HepG2 (cell line): ENCODE results near the gene EBF4. TPM values are rescaled to one million over a fixed set of nuclear protein-coding genes. Genes with fewer than 3 reads are reported as not detected.
A peak's percentile ranks its signal among the peaks of the same experiment; 100 is the strongest.

ENCODE experiments used
- ARID2 ChIP-seq: sonication (generic); formaldehyde crosslinking; IDR thresholded peaks from 2 replicates; pipeline ENCODE4 v1.8.1; 2022; ENCODE audit warnings: mild to moderate bottlenecking, missing genetic modification reagents, borderline replicate concordance
- ATF7 ChIP-seq, 2 experiments: fragments of 450-650 bp in 1 of 2; sonication (generic) in 1 of 2; formaldehyde crosslinking in 1 of 2; IDR thresholded peaks; 2 replicates each; pipeline versions ENCODE4 v1.4.0 to v1.6.1; 2016 to 2020; ENCODE audit warnings: antibody characterized with exemption in 1 of 2, mild to moderate bottlenecking in 1 of 2, missing genetic modification reagents in 1 of 2
- BHLHE40 ChIP-seq: IDR thresholded peaks from 2 replicates; pipeline ENCODE4 v1.6.1; 2011; ENCODE audit warnings: low read length, improper control_type of control experiment
- ETV5 ChIP-seq: IDR thresholded peaks from 2 replicates; pipeline ENCODE4 v1.6.1; 2018; ENCODE audit warnings: missing biosample characterization, missing genetic modification reagents, inconsistent platforms, borderline replicate concordance
- EZH2 ChIP-seq: conservative IDR thresholded peaks from 2 replicates; pipeline ENCODE4 v1.6.1; 2012; ENCODE audit warnings: mild to moderate bottlenecking, low read depth, low read length, moderate library complexity
- FOXJ3 ChIP-seq: sonication (generic); formaldehyde crosslinking; IDR thresholded peaks from 2 replicates; pipeline ENCODE4 v1.4.0; 2020; ENCODE audit warnings: missing genetic modification reagents, mild to moderate bottlenecking, borderline replicate concordance
- GTF3A ChIP-seq: sonication (generic); formaldehyde crosslinking; conservative IDR thresholded peaks from 2 replicates; pipeline ENCODE4 v1.4.0; 2020; ENCODE audit warnings: mild to moderate bottlenecking, missing genetic modification reagents
- HNRNPL ChIP-seq: fragments of 200-400 bp; formaldehyde crosslinking; IDR thresholded peaks from 2 replicates; pipeline ENCODE4 v1.6.1; 2017; ENCODE audit warnings: mild to moderate bottlenecking, low read depth, low read length
- KDM5A ChIP-seq: fragments of 200-600 bp; sonication (generic); IDR thresholded peaks from 2 replicates; pipeline ENCODE4 v1.7.0; 2018; ENCODE audit warnings: antibody characterized with exemption, mild to moderate bottlenecking, low read length, borderline replicate concordance
- MXD4 ChIP-seq: IDR thresholded peaks from 2 replicates; pipeline ENCODE4 v1.6.1; 2016; ENCODE audit warnings: mild to moderate bottlenecking, missing biosample characterization, missing genetic modification reagents
- NR2F6 ChIP-seq, 2 experiments: IDR thresholded peaks; 2 replicates each; pipeline ENCODE4 v1.6.1; 2016; ENCODE audit warnings: antibody characterized with exemption in 1 of 2, mild to moderate bottlenecking in 1 of 2
- POGZ ChIP-seq: sonication (generic); formaldehyde crosslinking; IDR thresholded peaks from 2 replicates; pipeline ENCODE4 v1.4.0; 2020; ENCODE audit warnings: mild to moderate bottlenecking, missing genetic modification reagents
- POLR2A ChIP-seq, 2 experiments: IDR thresholded peaks; 2 replicates each; pipeline ENCODE4 v1.6.1; 2011; ENCODE audit warnings: low read depth in 2 of 2, low read length in 2 of 2, mild to moderate bottlenecking in 1 of 2, moderate library complexity in 1 of 2; ENCODE audit not compliant: insufficient read depth in 1 of 2
- SIN3B ChIP-seq: fragments of 150-350 bp; IDR thresholded peaks from 2 replicates; pipeline ENCODE4 v1.6.1; 2014; ENCODE audit warnings: low read length
- TEAD2 ChIP-seq: sonication (generic); formaldehyde crosslinking; IDR thresholded peaks from 2 replicates; pipeline ENCODE4 v1.9.0; 2021; ENCODE audit warnings: missing genetic modification reagents
- TIGD3 ChIP-seq: sonication (generic); formaldehyde crosslinking; IDR thresholded peaks from 2 replicates; pipeline ENCODE4 v1.5.1; 2020; ENCODE audit warnings: mild to moderate bottlenecking, missing genetic modification reagents, borderline replicate concordance
- ZGPAT ChIP-seq: IDR thresholded peaks from 2 replicates; pipeline ENCODE4 v1.6.1; 2016; ENCODE audit warnings: mild to moderate bottlenecking
- ZNF160 ChIP-seq: sonication (generic); formaldehyde crosslinking; IDR thresholded peaks from 2 replicates; pipeline ENCODE4 v1.8.0; 2022; ENCODE audit warnings: mild to moderate bottlenecking, inconsistent platforms, missing genetic modification reagents
- ZNF773 ChIP-seq: sonication (generic); formaldehyde crosslinking; IDR thresholded peaks from 2 replicates; pipeline ENCODE4 v1.4.0; 2020; ENCODE audit warnings: missing genetic modification reagents, borderline replicate concordance
- ZNF816 ChIP-seq: sonication (generic); formaldehyde crosslinking; IDR thresholded peaks from 2 replicates; pipeline ENCODE4 v1.8.0; 2022; ENCODE audit warnings: missing genetic modification reagents, mild to moderate bottlenecking, borderline replicate concordance
- polyA plus RNA-seq, 8 experiments: library from polyadenylated mRNA; depleted of rRNA in 3 of 8; stranded (reverse) in 7 of 8; unstranded in 1 of 8; fragments of >200 nt; fragmentation: Illumina TruSeq in 4 of 8; extraction: Trizol in 4 of 8; gene quantifications; 2 replicates each; pipeline versions ENCODE4 v1.2.1 to v1.2.3, GENCODE V29; 2011 to 2016; ENCODE audit warnings: low read depth in 4 of 8, missing spikeins in 1 of 8, mixed read lengths in 1 of 8; ENCODE audit not compliant: insufficient read depth in 1 of 8
- total RNA-seq, 5 experiments: library from RNA; depleted of rRNA; stranded (reverse); fragments of >200 nt; fragmentation: Illumina TruSeq; extraction: Trizol; gene quantifications; 2 replicates each; pipeline ENCODE4 v1.2.3, GENCODE V29; 2016; ENCODE audit warnings: low read depth in 1 of 5
- TF ChIP-seq, protein P1 (sequence below): sonication (generic); formaldehyde crosslinking; IDR thresholded peaks from 2 replicates; pipeline ENCODE4 v1.5.0; 2020; ENCODE audit warnings: missing genetic modification reagents
- TF ChIP-seq, protein P2 (sequence below): IDR thresholded peaks from 2 replicates; pipeline ENCODE4 v1.6.1; 2012; ENCODE audit warnings: inconsistent platforms
- TF ChIP-seq, protein P3 (sequence below): sonication (generic); formaldehyde crosslinking; IDR thresholded peaks from 2 replicates; pipeline ENCODE4 v1.5.0; 2020; ENCODE audit warnings: mild to moderate bottlenecking, missing genetic modification reagents, moderate library complexity
- TF ChIP-seq, protein P4 (sequence below): sonication (generic); formaldehyde crosslinking; IDR thresholded peaks from 2 replicates; pipeline ENCODE4 v1.4.0; 2020; ENCODE audit warnings: low read depth, mild to moderate bottlenecking, missing genetic modification reagents

Gene EBF4
- total and polyA plus RNA-seq, 2 of the 13 experiments (the other 11 are each of a cell fraction or from before 2014, with no cell fraction given) = 0.84 to 2.2 TPM

GRCh38 chr20:2751878-2752566 is 59.4 kb downstream of the EBF4 start (continued):
- TF ChIP-seq, protein P1, sequence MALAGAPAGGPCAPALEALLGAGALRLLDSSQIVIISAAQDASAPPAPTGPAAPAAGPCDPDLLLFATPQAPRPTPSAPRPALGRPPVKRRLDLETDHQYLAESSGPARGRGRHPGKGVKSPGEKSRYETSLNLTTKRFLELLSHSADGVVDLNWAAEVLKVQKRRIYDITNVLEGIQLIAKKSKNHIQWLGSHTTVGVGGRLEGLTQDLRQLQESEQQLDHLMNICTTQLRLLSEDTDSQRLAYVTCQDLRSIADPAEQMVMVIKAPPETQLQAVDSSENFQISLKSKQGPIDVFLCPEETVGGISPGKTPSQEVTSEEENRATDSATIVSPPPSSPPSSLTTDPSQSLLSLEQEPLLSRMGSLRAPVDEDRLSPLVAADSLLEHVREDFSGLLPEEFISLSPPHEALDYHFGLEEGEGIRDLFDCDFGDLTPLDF = 0 out of 2 replicates have a peak, but pooled peaks have one; percentile 8
- TF ChIP-seq ZNF816 (CRISPR knock-in tag) (no peak), ZNF773 (CRISPR knock-in tag) (peak; percentile 60; the same call in 1 of the 2 replicates), ZNF160 (CRISPR knock-in tag) (no peak), FOXJ3 (no peak), ATF7 (IDR thresholded peaks at IDR 0.05) (no peak), ATF7 (CRISPR knock-in tag; IDR thresholded peaks at IDR 0.05) (no peak), EZH2 (no peak), MXD4 (CRISPR knock-in tag) (no peak), ETV5 (CRISPR knock-in tag) (no peak), SIN3B (no peak), POLR2A (IDR thresholded peaks at IDR 0.05; ENCODE audit: insufficient read depth in 1 of 2, low read depth in 2 of 2, low read length in 2 of 2) (no peak), POGZ (0 out of 2 replicates have a peak, but pooled peaks have one; percentile 23), ZGPAT (CRISPR knock-in tag) (no peak; the same call in 1 of the 2 replicates), ARID2 (CRISPR knock-in tag) (no peak), NR2F6 (IDR thresholded peaks at IDR 0.05) (no peak), NR2F6 (CRISPR knock-in tag; IDR thresholded peaks at IDR 0.05) (no peak), KDM5A (no peak), HNRNPL (no peak), GTF3A (CRISPR knock-in tag) (peak; percentile 52; the same call in 1 of the 2 replicates), TIGD3 (no peak), BHLHE40 (no peak), TEAD2 (CRISPR knock-in tag) (no peak)
- TF ChIP-seq, protein P2, sequence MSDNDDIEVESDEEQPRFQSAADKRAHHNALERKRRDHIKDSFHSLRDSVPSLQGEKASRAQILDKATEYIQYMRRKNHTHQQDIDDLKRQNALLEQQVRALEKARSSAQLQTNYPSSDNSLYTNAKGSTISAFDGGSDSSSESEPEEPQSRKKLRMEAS = peak; percentile 76
- TF ChIP-seq, protein P3, sequence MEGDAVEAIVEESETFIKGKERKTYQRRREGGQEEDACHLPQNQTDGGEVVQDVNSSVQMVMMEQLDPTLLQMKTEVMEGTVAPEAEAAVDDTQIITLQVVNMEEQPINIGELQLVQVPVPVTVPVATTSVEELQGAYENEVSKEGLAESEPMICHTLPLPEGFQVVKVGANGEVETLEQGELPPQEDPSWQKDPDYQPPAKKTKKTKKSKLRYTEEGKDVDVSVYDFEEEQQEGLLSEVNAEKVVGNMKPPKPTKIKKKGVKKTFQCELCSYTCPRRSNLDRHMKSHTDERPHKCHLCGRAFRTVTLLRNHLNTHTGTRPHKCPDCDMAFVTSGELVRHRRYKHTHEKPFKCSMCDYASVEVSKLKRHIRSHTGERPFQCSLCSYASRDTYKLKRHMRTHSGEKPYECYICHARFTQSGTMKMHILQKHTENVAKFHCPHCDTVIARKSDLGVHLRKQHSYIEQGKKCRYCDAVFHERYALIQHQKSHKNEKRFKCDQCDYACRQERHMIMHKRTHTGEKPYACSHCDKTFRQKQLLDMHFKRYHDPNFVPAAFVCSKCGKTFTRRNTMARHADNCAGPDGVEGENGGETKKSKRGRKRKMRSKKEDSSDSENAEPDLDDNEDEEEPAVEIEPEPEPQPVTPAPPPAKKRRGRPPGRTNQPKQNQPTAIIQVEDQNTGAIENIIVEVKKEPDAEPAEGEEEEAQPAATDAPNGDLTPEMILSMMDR (CRISPR knock-in tag) = no peak; the same call in 1 of the 2 replicates
- TF ChIP-seq, protein P4, sequence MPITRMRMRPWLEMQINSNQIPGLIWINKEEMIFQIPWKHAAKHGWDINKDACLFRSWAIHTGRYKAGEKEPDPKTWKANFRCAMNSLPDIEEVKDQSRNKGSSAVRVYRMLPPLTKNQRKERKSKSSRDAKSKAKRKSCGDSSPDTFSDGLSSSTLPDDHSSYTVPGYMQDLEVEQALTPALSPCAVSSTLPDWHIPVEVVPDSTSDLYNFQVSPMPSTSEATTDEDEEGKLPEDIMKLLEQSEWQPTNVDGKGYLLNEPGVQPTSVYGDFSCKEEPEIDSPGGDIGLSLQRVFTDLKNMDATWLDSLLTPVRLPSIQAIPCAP = no peak
